PC-9 (cell line): ENCODE data around the gene SORCS2. TPM values are rescaled to one million over a fixed set of nuclear protein-coding genes. Genes with fewer than 3 reads are reported as not detected.

Source experiments
- BruUV-seq: library from RNA; stranded (reverse); fragments of 400-500 nt; replicated peaks from 2 replicates; lab custom pipeline; 2021; lab: Mats Ljungman, UMichigan
- CTCF ChIA-PET: fragments of 300-600 bp; sonication (Branson Sonifier 250); formaldehyde crosslinking; loops from one replicate; lab custom pipeline; 2022; ENCODE audit warnings: antibody characterized with exemption; lab: Charles Lee
- POLR2A ChIA-PET: fragments of 300-600 bp; sonication (Branson Sonifier 250); formaldehyde crosslinking; loops from one replicate; lab custom pipeline; 2022; ENCODE audit warnings: antibody characterized with exemption; ENCODE audit not compliant: unreplicated experiment; lab: Charles Lee
- DNase-seq, 2 experiments: peaks; one replicate each; pipeline versions ENCODE4 v3.0.0 to v3.0.0-alpha.2; 2015 to 2022; ENCODE audit warnings: mixed read lengths in 1 of 2
- H2AFZ ChIP-seq: fragments of 200-600 bp; sonication (generic); 2 replicates; pipeline ENCODE4 v1.8.1; 2017; ENCODE audit warnings: antibody characterized with exemption
- H3F3A ChIP-seq: fragments of 200-600 bp; sonication (generic); 2 replicates; pipeline ENCODE4 v1.8.1; 2017; ENCODE audit warnings: antibody characterized with exemption, mild to moderate bottlenecking, low read depth; ENCODE audit not compliant: insufficient read depth
- H3K27ac ChIP-seq: fragments of 200-600 bp; sonication (generic); 2 replicates; pipeline ENCODE4 v1.6.1; 2016; ENCODE audit warnings: mixed run types
- H3K27me3 ChIP-seq: fragments of 200-600 bp; sonication (generic); 2 replicates; pipeline ENCODE4 v1.6.1; 2016; ENCODE audit warnings: low read depth, mixed run types; ENCODE audit not compliant: insufficient read depth
- H3K36me3 ChIP-seq: fragments of 200-600 bp; sonication (generic); 2 replicates; pipeline ENCODE4 v1.6.1; 2016; ENCODE audit warnings: low read depth, mixed run types
- H3K4me1 ChIP-seq: fragments of 200-600 bp; sonication (generic); replicated peaks from 2 replicates; pipeline ENCODE4 v1.6.1; 2016; ENCODE audit warnings: mixed run types; ENCODE audit not compliant: insufficient read depth
- H3K4me2 ChIP-seq: fragments of 200-600 bp; sonication (generic); 2 replicates; pipeline ENCODE4 v1.6.1; 2017; ENCODE audit warnings: mixed run types
- H3K4me3 ChIP-seq: fragments of 200-600 bp; sonication (generic); 2 replicates; pipeline ENCODE4 v1.6.1; 2016; ENCODE audit warnings: mixed run types
- H3K79me2 ChIP-seq: fragments of 200-600 bp; sonication (generic); 2 replicates; pipeline ENCODE4 v1.6.1; 2017; ENCODE audit warnings: low read depth, mixed run types
- H3K9me2 ChIP-seq: fragments of 200-600 bp; sonication (generic); 2 replicates; pipeline ENCODE4 v1.8.1; 2017; ENCODE audit warnings: mild to moderate bottlenecking; ENCODE audit not compliant: insufficient read depth
- H3K9me3 ChIP-seq: fragments of 200-600 bp; sonication (generic); 2 replicates; pipeline ENCODE4 v1.8.1; 2016; ENCODE audit warnings: low read depth; ENCODE audit not compliant: insufficient read depth
- H4K20me1 ChIP-seq: fragments of 200-600 bp; sonication (generic); 2 replicates; pipeline ENCODE4 v1.8.1; 2017; ENCODE audit not compliant: insufficient read depth
- CTCF ChIP-seq: fragments of 200-600 bp; sonication (generic); conservative IDR thresholded peaks from 2 replicates; pipeline ENCODE4 v1.6.1; 2017; ENCODE audit warnings: mixed run types, antibody characterized with exemption, mild to moderate bottlenecking, moderate library complexity
- EZH2 ChIP-seq: fragments of 200-600 bp; sonication (generic); IDR thresholded peaks from 2 replicates; pipeline ENCODE4 v1.8.0; 2017; ENCODE audit warnings: antibody characterized with exemption, low read depth
- intact Hi-C: fragments of 100-400 bp; cut with micrococcal nuclease; formaldehyde crosslinking; loops from one replicate; pipeline ENCODE4 v1.10.0; 2022; ENCODE audit not compliant: unreplicated experiment
- total RNA-seq: library from RNA; stranded (reverse); gene quantifications from 2 replicates; pipeline ENCODE4 v1.2.3, GENCODE V29; 2021

SORCS2 gene
- total RNA-seq, 1 experiment from 2014 or later = 25.8 TPM

GRCh38 chr4:7206385-7206784 lies 14.0 kb downstream of the SORCS2 start:
- H3K27me3 ChIP-seq = no peaks in the 10 kb centered on the region
- no peaks in the 10 kb centered on the region for H3K9me2 ChIP-seq
- peak overlapping the region; percentile 76 for H3K4me2 ChIP-seq
- H3K36me3 ChIP-seq = no peaks in the 10 kb centered on the region
- no peaks in the 10 kb centered on the region for H4K20me1 ChIP-seq
- no TSS peak for BruUV-seq
- intact Hi-C loops = loop anchor here (1.0 to 2.0 kb wide), 2 partner anchors 10 to 56 kb away; no protein-coding TSS in a partner anchor
- no peak overlapping the region; the same call in 1 of the 2 replicates for H3K4me3 ChIP-seq
- peak overlapping the region; percentile 60; the same call in 1 of the 2 replicates for H2AFZ ChIP-seq
- POLR2A ChIA-PET = interaction anchor here (0.6 to 0.7 kb wide), 3 partner anchors 57 to 435 kb away, joined by 3 to 6 read pairs (median 3); no protein-coding TSS in a partner anchor
- peak overlapping the region; percentile 95 for H3K27ac ChIP-seq
- no peaks in the 10 kb centered on the region for H3K9me3 ChIP-seq
- CTCF ChIA-PET = interaction anchor here (0.9 to 1.2 kb wide), 3 partner anchors 9 to 15 kb away, joined by 3 to 4 read pairs (median 4); no protein-coding TSS in a partner anchor
- peak; percentile 67 to 70 for DNase-seq
- no peak for TF ChIP-seq EZH2
- no peak for TF ChIP-seq CTCF
- H3K4me1 ChIP-seq = peaks cover 58% of the 10 kb centered on the region
- H3K79me2 ChIP-seq = peaks cover 24% of the 10 kb centered on the region
- H3F3A ChIP-seq = peaks cover 39% of the 10 kb centered on the region

- Histone ChIP-seq H3K36me3 (no peaks in the 10 kb centered on the region), H4K20me1 (no peaks in the 10 kb centered on the region), H3K27me3 (no peaks in the 10 kb centered on the region), H3K79me2 (peaks cover 24% of the 10 kb centered on the region), H3K9me3 (no peaks in the 10 kb centered on the region), H3K4me3 (no peak overlapping the region; the same call in 1 of the 2 replicates), H3F3A (peaks cover 45% of the 10 kb centered on the region), H3K9me2 (no peaks in the 10 kb centered on the region), H3K27ac (peak overlapping the region; percentile 95), H3K4me2 (peak overlapping the region; percentile 76), H3K4me1 (peaks cover 64% of the 10 kb centered on the region), H2AFZ (peak overlapping the region; percentile 60; the same call in 1 of the 2 replicates)
- TF ChIP-seq EZH2 = no peak
- CTCF ChIA-PET = interaction anchor here (0.9 to 1.2 kb wide), 3 partner anchors 9 to 15 kb away, joined by 3 to 4 read pairs (median 4); no protein-coding TSS in a partner anchor
- intact Hi-C loops = loop anchor here (1.0 to 2.0 kb wide), 2 partner anchors 11 to 56 kb away; no protein-coding TSS in a partner anchor
- peak; percentile 65 to 86 for DNase-seq
- BruUV-seq = TSS peak; percentile 60
- POLR2A ChIA-PET = interaction anchor here (0.6 to 1.3 kb wide), 4 partner anchors 9 to 436 kb away, joined by 3 to 9 read pairs (median 4); no protein-coding TSS in a partner anchor
Observed at GRCh38 chr4:7206911-7207567, 14.7 kb downstream of the SORCS2 start.

GRCh38 chr4:7207628-7208231 lies 15.4 kb downstream of the SORCS2 start:
- H3K79me2 ChIP-seq = peaks cover 24% of the 10 kb centered on the region
- H3F3A ChIP-seq = peaks cover 52% of the 10 kb centered on the region
- peaks cover 71% of the 10 kb centered on the region for H3K4me1 ChIP-seq
- peak overlapping the region; percentile 95 for H3K27ac ChIP-seq
- CTCF ChIA-PET = interaction anchor here (1.2 kb wide), 1 partner anchor 16 kb away, joined by 4 read pairs; no protein-coding TSS in a partner anchor
- H3K36me3 ChIP-seq = no peaks in the 10 kb centered on the region
- H3K27me3 ChIP-seq = no peaks in the 10 kb centered on the region
- intact Hi-C loops = loop anchor here (2.0 kb wide), 1 partner anchor 55 kb away; no protein-coding TSS in a partner anchor
- no peak for TF ChIP-seq CTCF
- no peak for TF ChIP-seq EZH2
- POLR2A ChIA-PET = interaction anchor here (0.6 to 1.3 kb wide), 3 partner anchors 9 to 15 kb away, joined by 4 to 9 read pairs (median 4); no protein-coding TSS in a partner anchor
- H3K4me3 ChIP-seq = no peak overlapping the region; the same call in 1 of the 2 replicates
- H3K4me2 ChIP-seq = peak overlapping the region; percentile 76
- H3K9me2 ChIP-seq = no peaks in the 10 kb centered on the region
- BruUV-seq = TSS peak; percentile 29
- no peak for DNase-seq
- no peak overlapping the region for H2AFZ ChIP-seq
- no peaks in the 10 kb centered on the region for H3K9me3 ChIP-seq
- H4K20me1 ChIP-seq = no peaks in the 10 kb centered on the region
